Mesenchymal stem cell (in vitro differentiated cells and primary cell): ENCODE data around the gene TNPO3.

Experiments
- DNase-seq: peaks from one replicate; pipeline ENCODE4 v3.0.0-alpha.2; 2013
- H2AFZ ChIP-seq: one replicate; pipeline ENCODE4 v1.6.1; 2013; ENCODE audit warnings: low read depth, mild to moderate bottlenecking, control low read depth, inconsistent platforms, low read length, moderate library complexity
- H2AK5ac ChIP-seq: 2 replicates; pipeline ENCODE4 v1.6.1; 2013; ENCODE audit warnings: low read length, moderate library complexity, mild to moderate bottlenecking, inconsistent platforms; ENCODE audit not compliant: severe bottlenecking
- H2BK120ac ChIP-seq: one replicate; pipeline ENCODE4 v1.6.1; 2013; ENCODE audit warnings: low read depth, mild to moderate bottlenecking, inconsistent platforms, low read length, moderate library complexity
- H2BK12ac ChIP-seq, 2 experiments: one replicate each; pipeline ENCODE4 v1.6.1; 2013; ENCODE audit warnings: inconsistent platforms in 2 of 2, low read length in 2 of 2, mild to moderate bottlenecking in 2 of 2, moderate library complexity in 2 of 2, control low read depth in 1 of 2
- H2BK15ac ChIP-seq: one replicate; pipeline ENCODE4 v1.6.1; 2013; ENCODE audit warnings: mild to moderate bottlenecking, low read depth, inconsistent platforms; ENCODE audit not compliant: poor library complexity, severe bottlenecking
- H2BK5ac ChIP-seq: 2 replicates; pipeline ENCODE4 v1.6.1; 2013; ENCODE audit warnings: low read depth, mild to moderate bottlenecking, low read length, control low read depth, inconsistent platforms; ENCODE audit not compliant: poor library complexity, severe bottlenecking
- H3K14ac ChIP-seq, 2 experiments: one replicate each; pipeline ENCODE4 v1.6.1; 2013; ENCODE audit warnings: inconsistent platforms in 2 of 2, low read length in 2 of 2, control low read depth in 1 of 2, mild to moderate bottlenecking in 1 of 2, moderate library complexity in 1 of 2
- H3K18ac ChIP-seq, 2 experiments: one replicate each; pipeline ENCODE4 v1.6.1; 2013; ENCODE audit warnings: inconsistent platforms in 2 of 2, low read length in 2 of 2, control low read depth in 1 of 2, low read depth in 1 of 2, mild to moderate bottlenecking in 1 of 2
- H3K23ac ChIP-seq, 2 experiments: one replicate each; pipeline ENCODE4 v1.6.1; 2013; ENCODE audit warnings: inconsistent platforms in 2 of 2, low read length in 2 of 2, mild to moderate bottlenecking in 2 of 2, moderate library complexity in 2 of 2, control low read depth in 1 of 2
- H3K27ac ChIP-seq: 2 replicates; pipeline ENCODE4 v1.5.1; 2013; ENCODE audit warnings: mild to moderate bottlenecking, moderate library complexity, low read length, control low read depth, inconsistent platforms; ENCODE audit not compliant: poor library complexity, severe bottlenecking
- H3K27me3 ChIP-seq, 2 experiments: 2 replicates each; pipeline versions ENCODE4 v1.6.1 to v1.7.0; 2013; ENCODE audit warnings: low read length in 2 of 2, mild to moderate bottlenecking in 2 of 2, moderate library complexity in 2 of 2, control low read depth in 1 of 2, inconsistent platforms in 1 of 2; ENCODE audit not compliant: control insufficient read depth in 1 of 2, insufficient read depth in 1 of 2
- H3K36me3 ChIP-seq, 2 experiments: 2 replicates each; pipeline versions ENCODE4 v1.6.1 to v1.7.0; 2013; ENCODE audit warnings: low read length in 2 of 2, control low read depth in 1 of 2, inconsistent platforms in 1 of 2, low read depth in 1 of 2, mild to moderate bottlenecking in 1 of 2; ENCODE audit not compliant: insufficient read depth in 2 of 2, control insufficient read depth in 1 of 2
- H3K4ac ChIP-seq, 2 experiments: one replicate each; pipeline ENCODE4 v1.6.1; 2013; ENCODE audit warnings: inconsistent platforms in 2 of 2, low read length in 2 of 2, mild to moderate bottlenecking in 2 of 2, moderate library complexity in 2 of 2, control low read depth in 1 of 2, low read depth in 1 of 2
- H3K4me1 ChIP-seq: 2 replicates; pipeline ENCODE4 v1.6.1; 2013; ENCODE audit warnings: low read depth, low read length, control low read depth; ENCODE audit not compliant: control insufficient read depth, insufficient read depth
- H3K4me2 ChIP-seq: 2 replicates; pipeline ENCODE4 v1.6.1; 2013; ENCODE audit warnings: low read length, mild to moderate bottlenecking, inconsistent platforms; ENCODE audit not compliant: poor library complexity, severe bottlenecking
- H3K4me3 ChIP-seq, 2 experiments: 2 replicates each; pipeline versions ENCODE4 v1.5.1 to v1.7.0; 2013; ENCODE audit warnings: low read length in 2 of 2, mild to moderate bottlenecking in 2 of 2, control low read depth in 1 of 2, low read depth in 1 of 2; ENCODE audit not compliant: insufficient read depth in 1 of 2
- H3K79me1 ChIP-seq: replicated peaks from 2 replicates; pipeline ENCODE4 v1.6.1; 2013; ENCODE audit warnings: mild to moderate bottlenecking, control low read depth, low read length, inconsistent platforms; ENCODE audit not compliant: poor library complexity, severe bottlenecking
- H3K9ac ChIP-seq: 2 replicates; pipeline ENCODE4 v1.7.0; 2013; ENCODE audit warnings: mild to moderate bottlenecking, low read length, moderate library complexity
- H3K9me3 ChIP-seq: 2 replicates; pipeline ENCODE4 v1.7.0; 2013; ENCODE audit warnings: mild to moderate bottlenecking, low read length; ENCODE audit not compliant: control insufficient read depth
- H4K8ac ChIP-seq: one replicate; pipeline ENCODE4 v1.6.1; 2013; ENCODE audit warnings: inconsistent platforms, mild to moderate bottlenecking, low read length, moderate library complexity
- H4K91ac ChIP-seq: one replicate; pipeline ENCODE4 v1.6.1; 2013; ENCODE audit warnings: mild to moderate bottlenecking, low read length, inconsistent platforms
- WGBS: methylation state at CpG from one replicate; pipeline ENCODE4 v1.1.7; 2013; ENCODE audit warnings: mixed read lengths; 5-methylcytosine and 5-hydroxymethylcytosine counted together

Gene TNPO3

DNA sequence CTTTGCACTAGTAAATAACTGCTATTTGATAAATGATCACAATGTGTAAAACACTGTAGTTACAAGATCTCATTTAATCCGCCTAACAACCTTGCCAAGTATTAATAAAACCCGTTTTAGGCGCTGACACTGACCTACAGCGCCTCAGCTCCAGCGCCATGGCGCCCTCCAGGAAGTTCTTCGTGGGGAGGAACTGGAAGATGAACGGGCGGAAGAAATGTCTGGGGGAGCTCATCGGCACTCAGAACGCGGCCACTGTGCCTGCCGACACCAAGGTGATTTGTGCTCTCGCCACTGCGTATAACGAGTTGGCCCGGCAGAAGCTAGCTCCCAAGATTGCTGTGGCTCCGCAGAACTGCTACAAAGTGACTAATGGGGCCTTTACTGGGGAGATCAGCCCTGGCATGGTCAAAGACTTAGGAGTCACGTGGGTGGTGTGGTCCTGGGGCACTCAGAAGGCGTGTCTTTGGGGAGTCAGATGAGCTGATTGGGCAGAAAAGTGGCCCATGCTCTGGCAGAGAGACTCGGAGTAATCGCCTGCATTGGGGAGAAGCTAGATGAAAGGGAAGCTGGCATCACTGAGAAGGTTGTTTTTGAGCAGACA lies 1.1 kb upstream of the TNPO3 start:
- Histone ChIP-seq H3K79me1 (peaks cover 2% of the 10 kb centered on the region), H2AFZ (peak overlapping the region; percentile 37), H3K4me3 (peak overlapping the region in 1 of 2 experiments; percentile 99), H3K14ac (no peak overlapping the region), H3K9ac (peak overlapping the region; percentile 99), H2BK5ac (no peak overlapping the region), H3K4me1 (peaks cover 13% of the 10 kb centered on the region), H2BK120ac (no peak overlapping the region), H3K27me3 (peaks cover 6 to 12% of the 10 kb centered on the region in 2 experiments), H2BK12ac (peak overlapping the region in 1 of 2 experiments; percentile 39), H3K9me3 (no peaks in the 10 kb centered on the region), H2AK5ac (no peak overlapping the region), H2BK15ac (no peak overlapping the region), H4K8ac (no peak overlapping the region), H3K27ac (no peak overlapping the region), H3K18ac (no peak overlapping the region), H3K4me2 (no peak overlapping the region), H3K4ac (no peak overlapping the region), H3K23ac (no peak overlapping the region), H4K91ac (no peak overlapping the region), H3K36me3 (peaks cover 2 to 6% of the 10 kb centered on the region in 2 experiments)
- DNase-seq, result no peak
- WGBS, result 96% methylated on average over 22 of the region's 22 CpGs

DNA sequence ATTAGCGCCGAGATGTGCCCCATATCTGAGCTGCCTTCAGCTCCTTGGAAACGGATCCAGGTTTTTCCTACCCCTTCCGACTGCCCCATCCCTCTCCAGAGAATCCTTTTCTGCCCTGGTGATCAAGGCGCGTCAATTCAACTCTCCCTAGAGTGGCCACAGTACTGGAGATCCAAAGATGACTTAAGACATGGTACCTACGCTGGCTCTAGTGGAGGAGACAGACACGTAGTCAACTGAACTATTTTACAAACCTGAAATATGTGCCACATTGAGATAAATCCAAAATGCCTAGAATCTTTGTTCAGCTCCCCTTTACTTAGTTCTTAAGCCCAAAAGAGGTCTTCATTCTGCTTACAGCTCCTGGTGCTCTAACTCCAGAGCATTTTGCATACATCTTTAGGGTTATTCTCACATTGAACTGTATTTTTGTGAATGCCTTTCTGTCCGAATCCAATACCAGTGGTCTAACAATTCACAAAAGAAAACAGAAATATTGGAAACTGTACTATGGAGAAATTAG lies 444 bp upstream of the TNPO3 start:
- WGBS, result 4% methylated on average over 8 of the region's 9 CpGs
- H3K4me1 ChIP-seq, result peaks cover 13% of the 10 kb centered on the region
- H3K9me3 ChIP-seq, result no peaks in the 10 kb centered on the region

DNA sequence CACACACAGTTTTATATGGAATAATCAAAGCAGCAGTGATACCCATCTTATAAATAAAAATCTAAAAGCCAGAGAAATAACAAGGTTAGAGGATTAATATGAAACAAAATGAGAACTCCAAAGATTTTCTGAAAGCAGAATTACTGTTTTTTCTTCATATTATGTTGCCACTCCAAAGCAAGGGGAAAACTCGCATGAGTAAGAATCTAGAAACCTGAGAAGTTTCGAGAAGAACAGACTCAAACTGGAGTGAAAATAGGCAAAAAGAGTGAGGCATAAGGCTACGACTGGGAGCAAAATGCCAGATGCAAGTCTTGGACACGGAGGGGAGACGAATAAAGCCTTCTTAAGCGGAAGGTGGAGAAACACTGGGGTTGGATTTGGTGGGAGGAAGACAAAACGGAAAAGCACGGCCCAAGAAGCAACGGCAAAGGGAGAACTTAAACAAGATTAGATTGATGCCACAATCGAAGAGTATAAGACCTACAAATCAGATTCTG lies 923 bp downstream of the TNPO3 start:
- H3K27ac ChIP-seq, result peak overlapping the region; percentile 99
- H2BK12ac ChIP-seq, result no peak overlapping the region
- WGBS, result 1% methylated on average over 10 of the region's 10 CpGs
- H2BK15ac ChIP-seq, result no peak overlapping the region
- no peak overlapping the region for H3K14ac ChIP-seq
- no peak overlapping the region for H2BK120ac ChIP-seq
- peaks cover 2 to 6% of the 10 kb centered on the region in 2 experiments for H3K36me3 ChIP-seq
- DNase-seq, result peak; percentile 46
- no peaks in the 10 kb centered on the region for H3K9me3 ChIP-seq
- peaks cover 2% of the 10 kb centered on the region for H3K79me1 ChIP-seq
- no peak overlapping the region for H2BK5ac ChIP-seq
- H3K4ac ChIP-seq, result no peak overlapping the region
- no peak overlapping the region for H3K23ac ChIP-seq
- H3K4me3 ChIP-seq, result peak overlapping the region; percentile 93 to 99
- no peak overlapping the region for H4K91ac ChIP-seq
- peak overlapping the region; percentile 54 for H3K4me2 ChIP-seq
- H2AFZ ChIP-seq, result peak overlapping the region; percentile 48
- H3K4me1 ChIP-seq, result peaks cover 13% of the 10 kb centered on the region
- H3K9ac ChIP-seq, result peak overlapping the region; percentile 99
- H2AK5ac ChIP-seq, result no peak overlapping the region
- H4K8ac ChIP-seq, result no peak overlapping the region
- peak overlapping the region in 1 of 2 experiments; percentile 92 for H3K18ac ChIP-seq
- H3K27me3 ChIP-seq, result peaks cover 0 to under 1% of the 10 kb centered on the region in 2 experiments

More for the DNA sequence above, 444 bp upstream of the TNPO3 start:
- no peak overlapping the region for H2BK120ac ChIP-seq
- peak overlapping the region; percentile 93 to 99 for H3K4me3 ChIP-seq
- DNase-seq, result no peak
- peak overlapping the region; percentile 15 to 92 for H3K18ac ChIP-seq
- H2BK15ac ChIP-seq, result peak overlapping the region; percentile 80
- no peak overlapping the region for H2AK5ac ChIP-seq
- H3K4me2 ChIP-seq, result peak overlapping the region; percentile 86
- H3K23ac ChIP-seq, result no peak overlapping the region
- H3K27me3 ChIP-seq, result peaks cover 6 to 8% of the 10 kb centered on the region in 2 experiments
- H4K91ac ChIP-seq, result peak overlapping the region; percentile 71
- H3K14ac ChIP-seq, result no peak overlapping the region
- peaks cover 2% of the 10 kb centered on the region for H3K79me1 ChIP-seq
- no peak overlapping the region for H2BK5ac ChIP-seq
- H3K9ac ChIP-seq, result peak overlapping the region; percentile 99
- H4K8ac ChIP-seq, result peak overlapping the region; percentile 97
- no peak overlapping the region for H2BK12ac ChIP-seq
- H3K27ac ChIP-seq, result peak overlapping the region; percentile 99
- peak overlapping the region; percentile 29 to 79 for H3K4ac ChIP-seq
- peaks cover 2 to 6% of the 10 kb centered on the region in 2 experiments for H3K36me3 ChIP-seq
- peak overlapping the region; percentile 39 for H2AFZ ChIP-seq

DNA sequence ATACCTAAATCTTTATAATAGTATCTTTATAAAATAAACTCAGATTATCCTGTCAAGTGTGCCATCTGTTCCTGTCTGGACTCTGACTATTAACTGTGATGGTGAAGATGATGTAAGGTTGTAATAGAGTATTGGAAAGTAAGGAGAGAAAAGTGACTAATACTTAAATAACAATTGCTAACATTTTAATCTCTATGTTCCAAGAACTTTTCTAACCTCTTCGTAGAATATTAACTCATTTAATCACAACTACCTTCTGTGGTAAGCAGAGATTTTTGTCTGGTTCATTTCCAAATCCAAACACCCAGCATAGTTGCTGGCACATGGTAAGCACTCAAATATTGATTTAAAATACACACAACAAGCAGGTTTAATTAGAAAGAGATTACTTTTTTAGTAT lies 2.5 kb downstream of the TNPO3 start:
- H3K14ac ChIP-seq, result no peak overlapping the region
- no peak overlapping the region for H2BK5ac ChIP-seq
- H2BK15ac ChIP-seq, result no peak overlapping the region
- H3K27me3 ChIP-seq, result no peaks in the 10 kb centered on the region
- H4K91ac ChIP-seq, result no peak overlapping the region
- H2AFZ ChIP-seq, result no peak overlapping the region
- no peak overlapping the region for H2BK120ac ChIP-seq
- no peak overlapping the region for H4K8ac ChIP-seq
- peaks cover 17% of the 10 kb centered on the region for H3K4me1 ChIP-seq
- H2BK12ac ChIP-seq, result no peak overlapping the region
- H3K27ac ChIP-seq, result no peak overlapping the region
- no peaks in the 10 kb centered on the region for H3K9me3 ChIP-seq
- no peak overlapping the region for H2AK5ac ChIP-seq
- peaks cover 2 to 6% of the 10 kb centered on the region in 2 experiments for H3K36me3 ChIP-seq
- no peak overlapping the region for H3K4ac ChIP-seq
- no peak overlapping the region for H3K23ac ChIP-seq
- 100% methylated on average over 1 of the region's 1 CpG for WGBS
- H3K4me3 ChIP-seq, result peak overlapping the region in 1 of 2 experiments; percentile 99
- no peak overlapping the region for H3K18ac ChIP-seq
- H3K79me1 ChIP-seq, result peaks cover 2% of the 10 kb centered on the region
- peak overlapping the region; percentile 58 for H3K9ac ChIP-seq
- H3K4me2 ChIP-seq, result no peak overlapping the region
- no peak for DNase-seq
